ENCODE measurements around the gene PMEPA1.

GRCh38 chr20:57723816-57724215 lies 14.0 kb upstream of the PMEPA1 start:
- TF ChIP-seq POLR2AphosphoS5 (IDR thresholded peaks at IDR 0.05; ENCODE audit: low read depth), result no peak
- TF ChIP-seq EZH2phosphoT487 (IDR thresholded peaks at IDR 0.05; ENCODE audit: unreplicated experiment), result no peak
- TF ChIP-seq CTCF (conservative IDR thresholded peaks at IDR 0.05; ENCODE audit: low read depth in 2 of 2), result no peak
- TF ChIP-seq ETS1 (IDR thresholded peaks at IDR 0.05), result no peak
- no peak for TF ChIP-seq EZH2 (IDR thresholded peaks at IDR 0.05; ENCODE audit: low read depth, unreplicated experiment)
- TF ChIP-seq CREB1 (CRISPR knock-in tag; IDR thresholded peaks at IDR 0.05; ENCODE audit: low read depth), result no peak
- TF ChIP-seq ZNF462 (CRISPR knock-in tag; IDR thresholded peaks at IDR 0.05), result no peak
- no peak for TF ChIP-seq REST (IDR thresholded peaks at IDR 0.05; ENCODE audit: unreplicated experiment)
- TF ChIP-seq JUNB (IDR thresholded peaks at IDR 0.05; ENCODE audit: unreplicated experiment), result no peak
- TF ChIP-seq ZNF331 (CRISPR knock-in tag; IDR thresholded peaks at IDR 0.05; ENCODE audit: low read depth), result no peak
- no peak for TF ChIP-seq NANOG (IDR thresholded peaks at IDR 0.05; ENCODE audit: borderline replicate concordance)

All from GM23338 (cell line).